Brain microvascular endothelial cell (primary cell): ENCODE data around the gene SHISAL1.

ENCODE experiments used
- DNase-seq: peaks from one replicate; pipeline ENCODE4 v3.0.0-alpha.2; 2020
- H3K27ac ChIP-seq: fragments of 250-450 bp; sonication (Bioruptor Pico); 2 replicates; pipeline ENCODE4 v1.5.1; 2020; ENCODE audit warnings: mild to moderate bottlenecking, moderate library complexity
- H3K27me3 ChIP-seq: fragments of 250-450 bp; sonication (Bioruptor Pico); replicated peaks from 2 replicates; pipeline ENCODE4 v1.5.1; 2020; ENCODE audit warnings: mild to moderate bottlenecking
- H3K36me3 ChIP-seq: fragments of 250-450 bp; sonication (Bioruptor Pico); replicated peaks from 2 replicates; pipeline ENCODE4 v1.5.1; 2020; ENCODE audit warnings: mild to moderate bottlenecking
- H3K4me3 ChIP-seq: 2 replicates; pipeline ENCODE4 v1.5.1; 2011; ENCODE audit warnings: low read depth, mild to moderate bottlenecking, control low read depth, low read length, moderate library complexity
- CTCF ChIP-seq: IDR thresholded peaks from 2 replicates; pipeline ENCODE4 v1.5.1; 2011; ENCODE audit warnings: low read depth, mild to moderate bottlenecking, moderate library complexity, low read length, control low read depth, inconsistent platforms; ENCODE audit errors: missing control alignments
- in situ Hi-C: cut with HindIII; loops from 2 replicates; pipeline ENCODE4 v1.10.0; 2017; ENCODE audit warnings: low sequenced_read_pairs, low pct_ligation_motif_present

SHISAL1 gene

GRCh38 chr22:44331881-44332714, 19.3 kb upstream of the SHISAL1 start:
- Histone ChIP-seq H3K4me3 (no peak overlapping the region), H3K27me3 (peaks cover 37% of the 10 kb centered on the region), H3K27ac (no peak overlapping the region), H3K36me3 (no peaks in the 10 kb centered on the region)
- no peak for DNase-seq
- in situ Hi-C loops, result no loop called here
- TF ChIP-seq CTCF, result no peak

- no peak overlapping the region for H3K4me3 ChIP-seq
- no peak for DNase-seq
- H3K27ac ChIP-seq, result no peak overlapping the region
- no peaks in the 10 kb centered on the region for H3K36me3 ChIP-seq
- H3K27me3 ChIP-seq, result peaks cover 37% of the 10 kb centered on the region
- TF ChIP-seq CTCF, result no peak
- in situ Hi-C loops, result no loop called here
Observed at GRCh38 chr22:44330744-44331660, 18.3 kb upstream of the SHISAL1 start.

- no peak for TF ChIP-seq CTCF
- DNase-seq, result no peak
- Histone ChIP-seq H3K27ac (no peak overlapping the region), H3K27me3 (peaks cover 37% of the 10 kb centered on the region), H3K36me3 (no peaks in the 10 kb centered on the region), H3K4me3 (no peak overlapping the region)
- in situ Hi-C loops, result no loop called here
Observed at GRCh38 chr22:44330188-44330743, 17.5 kb upstream of the SHISAL1 start.

- H3K4me3 ChIP-seq, result no peak overlapping the region
- peaks cover 37% of the 10 kb centered on the region for H3K27me3 ChIP-seq
- TF ChIP-seq CTCF, result no peak
- no peak for DNase-seq
- no peak overlapping the region for H3K27ac ChIP-seq
- in situ Hi-C loops, result no loop called here
- no peaks in the 10 kb centered on the region for H3K36me3 ChIP-seq
Observed at GRCh38 chr22:44329179-44329796, 16.5 kb upstream of the SHISAL1 start.

- peaks cover 37% of the 10 kb centered on the region for H3K27me3 ChIP-seq
Observed at GRCh38 chr22:44328762-44329161, 16.0 kb upstream of the SHISAL1 start.

More at GRCh38 chr22:44328762-44329161, 16.0 kb upstream of the SHISAL1 start:
- Histone ChIP-seq H3K36me3 (no peaks in the 10 kb centered on the region), H3K4me3 (no peak overlapping the region), H3K27ac (no peak overlapping the region)
- no peak for DNase-seq
- no peak for TF ChIP-seq CTCF
- in situ Hi-C loops, result no loop called here
